Activated CD4-positive, alpha-beta memory T cell treated with anti-CD3 and anti-CD28 coated beads for 36 hours (primary cell): ENCODE data around the gene PECR. TPM values are rescaled to one million over a fixed set of nuclear protein-coding genes. Genes with fewer than 3 reads are reported as not detected.
"Not testable (repeated sequence)": the region's sequence is repeated elsewhere in the genome, so short reads cannot be mapped to it uniquely, and the experiment has no call there.

Experiments used
- CTCF ChIA-PET: fragments of 350-600 bp; sonication (Branson Sonifier 250); formaldehyde crosslinking; loops from one replicate; lab custom pipeline; 2021; ENCODE audit warnings: antibody characterized with exemption, inconsistent platforms; lab: Charles Lee
- POLR2A ChIA-PET: fragments of 350-600 bp; sonication (Branson Sonifier 250); formaldehyde crosslinking; loops from one replicate; lab custom pipeline; 2021; ENCODE audit warnings: antibody characterized with exemption; lab: Charles Lee
- DNase-seq: peaks from one replicate; pipeline ENCODE4 v3.0.0-alpha.2; 2020
- H3K27ac Mint-ChIP-seq: one replicate; pipeline ENCODE4 v1.8.0; 2021; ENCODE audit warnings: mixed read lengths
- H3K27me3 Mint-ChIP-seq: one replicate; pipeline ENCODE4 v1.8.0; 2021; ENCODE audit warnings: mixed read lengths
- H3K36me3 Mint-ChIP-seq: one replicate; pipeline ENCODE4 v1.8.0; 2021; ENCODE audit warnings: mixed read lengths
- H3K4me1 Mint-ChIP-seq: one replicate; pipeline ENCODE4 v1.8.0; 2021; ENCODE audit warnings: low read depth, mixed read lengths
- H3K4me3 Mint-ChIP-seq: one replicate; pipeline ENCODE4 v1.8.0; 2021; ENCODE audit warnings: mild to moderate bottlenecking, mixed read lengths
- H3K9me3 Mint-ChIP-seq: one replicate; pipeline ENCODE4 v1.8.0; 2021; ENCODE audit warnings: mixed read lengths
- intact Hi-C: fragments of 100-400 bp; cut with micrococcal nuclease; formaldehyde crosslinking; loops from one replicate; pipeline ENCODE4 v1.15.1; 2023
- total RNA-seq, 2 experiments: library from RNA; stranded (reverse); gene quantifications; one replicate each; pipeline ENCODE4 v1.2.3, GENCODE V29; 2021

PECR gene
- total RNA-seq, 2 experiments from 2014 or later, result 23.3 to 27.6 TPM

GRCh38 chr2:216012830-216013079, 68.9 kb downstream of the PECR start:
- H3K4me1 Mint-ChIP-seq, result peaks cover 48% of the 10 kb centered on the region

GRCh38 chr2:216012133-216012829, 69.3 kb downstream of the PECR start:
- intact Hi-C loops, result loop anchor here (2.0 to 10.0 kb wide), 6 partner anchors 61 to 1207 kb away; partner anchors contain the start of genes ATIC, BARD1 and FN1
- Mint-ChIP-seq H3K4me1 (peaks cover 44% of the 10 kb centered on the region), H3K4me3 (peak overlapping the region; percentile 88), H3K36me3 (no peaks in the 10 kb centered on the region), H3K27ac (peak overlapping the region; percentile 46), H3K9me3 (no peaks in the 10 kb centered on the region), H3K27me3 (no peaks in the 10 kb centered on the region)
- no peak for DNase-seq
- ChIA-PET POLR2A (no interaction called here), CTCF (interaction anchor here (0.6 to 2.4 kb wide), 6 partner anchors 11 to 108 kb away, joined by 3 to 11 read pairs (median 4); partner anchors contain the start of genes PECR and TMEM169)

More at GRCh38 chr2:216012830-216013079, 68.9 kb downstream of the PECR start:
- Mint-ChIP-seq H3K4me3 (peak overlapping the region; percentile 88), H3K36me3 (no peaks in the 10 kb centered on the region), H3K27ac (peak overlapping the region; percentile 46), H3K27me3 (no peaks in the 10 kb centered on the region), H3K9me3 (no peaks in the 10 kb centered on the region)
- POLR2A ChIA-PET, result no interaction called here
- no peak for DNase-seq
- intact Hi-C loops, result loop anchor here (2.0 to 10.0 kb wide), 6 partner anchors 62 to 1208 kb away; partner anchors contain the start of genes ATIC, BARD1 and FN1
- CTCF ChIA-PET, result interaction anchor here (0.6 to 2.4 kb wide), 5 partner anchors 10 to 107 kb away, joined by 4 to 11 read pairs (median 4); partner anchors contain the start of genes PECR and TMEM169

GRCh38 chr2:216009215-216009614, 72.4 kb downstream of the PECR start:
- POLR2A ChIA-PET, H3K9me3 Mint-ChIP-seq, intact Hi-C loops, H3K27ac Mint-ChIP-seq, H3K4me3 Mint-ChIP-seq, H3K36me3 Mint-ChIP-seq, CTCF ChIA-PET, DNase-seq, H3K27me3 Mint-ChIP-seq: not testable (repeated sequence)
- peaks cover 46% of the 10 kb centered on the region for H3K4me1 Mint-ChIP-seq

- no peaks in the 10 kb centered on the region for H3K36me3 Mint-ChIP-seq
Observed at GRCh38 chr2:216008387-216008786, 73.2 kb downstream of the PECR start.

GRCh38 chr2:216006164-216006663, 75.4 kb downstream of the PECR start:
- H3K9me3 Mint-ChIP-seq, result no peaks in the 10 kb centered on the region
- POLR2A ChIA-PET, result interaction anchor here (2.0 kb wide), 1 partner anchor 10 kb away, joined by 9 read pairs; no protein-coding TSS in a partner anchor
- peak; percentile 76 for DNase-seq
- intact Hi-C loops, result loop anchor here (1.0 kb wide), 2 partner anchors 10 to 24 kb away; no protein-coding TSS in a partner anchor
- H3K4me3 Mint-ChIP-seq, result peak overlapping the region; percentile 44
- peaks cover 43% of the 10 kb centered on the region for H3K4me1 Mint-ChIP-seq
- H3K36me3 Mint-ChIP-seq, result no peaks in the 10 kb centered on the region
- CTCF ChIA-PET, result interaction anchor here (0.6 to 3.7 kb wide), 9 partner anchors 8 to 108 kb away, joined by 3 to 31 read pairs (median 5); partner anchors contain the start of gene MREG
- no peaks in the 10 kb centered on the region for H3K27me3 Mint-ChIP-seq
- H3K27ac Mint-ChIP-seq, result peak overlapping the region; percentile 87

More at GRCh38 chr2:216008387-216008786, 73.2 kb downstream of the PECR start:
- intact Hi-C loops, result no loop called here
- H3K9me3 Mint-ChIP-seq, result no peaks in the 10 kb centered on the region
- CTCF ChIA-PET, result interaction anchor here (3.7 kb wide), 1 partner anchor 15 kb away, joined by 31 read pairs; no protein-coding TSS in a partner anchor
- H3K27ac Mint-ChIP-seq, result no peak overlapping the region
- no peak for DNase-seq
- peaks cover 49% of the 10 kb centered on the region for H3K4me1 Mint-ChIP-seq
- no peak overlapping the region for H3K4me3 Mint-ChIP-seq
- no peaks in the 10 kb centered on the region for H3K27me3 Mint-ChIP-seq
- POLR2A ChIA-PET, result no interaction called here

GRCh38 chr2:216004697-216005283, 76.8 kb downstream of the PECR start:
- Mint-ChIP-seq H3K4me3 (no peak overlapping the region), H3K27me3 (no peaks in the 10 kb centered on the region), H3K4me1 (peaks cover 43% of the 10 kb centered on the region), H3K36me3 (no peaks in the 10 kb centered on the region), H3K9me3 (no peaks in the 10 kb centered on the region), H3K27ac (peak overlapping the region; percentile 82)
- POLR2A ChIA-PET, result interaction anchor here (1.5 to 2.0 kb wide), 2 partner anchors 11 to 34 kb away, joined by 3 to 9 read pairs; no protein-coding TSS in a partner anchor
- CTCF ChIA-PET, result interaction anchor here (1.3 to 3.7 kb wide), 6 partner anchors 9 to 73 kb away, joined by 4 to 31 read pairs (median 6); partner anchors contain the start of gene MREG
- DNase-seq, result peak; percentile 46
- intact Hi-C loops, result no loop called here

- DNase-seq, result no peak
- intact Hi-C loops, result no loop called here
- ChIA-PET POLR2A (interaction anchor here (1.5 kb wide), 1 partner anchor 33 kb away, joined by 3 read pairs; no protein-coding TSS in a partner anchor), CTCF (interaction anchor here (1.5 to 3.3 kb wide), 3 partner anchors 10 to 53 kb away, joined by 4 to 16 read pairs (median 5); partner anchors contain the start of gene MREG)
- no peaks in the 10 kb centered on the region for H3K36me3 Mint-ChIP-seq
- peaks cover 43% of the 10 kb centered on the region for H3K4me1 Mint-ChIP-seq
- no peaks in the 10 kb centered on the region for H3K27me3 Mint-ChIP-seq
- H3K9me3 Mint-ChIP-seq, result no peaks in the 10 kb centered on the region
- no peak overlapping the region for H3K27ac Mint-ChIP-seq
- H3K4me3 Mint-ChIP-seq, result no peak overlapping the region
Observed at GRCh38 chr2:216003876-216004696, 77.5 kb downstream of the PECR start.

- DNase-seq, result no peak
- H3K4me1 Mint-ChIP-seq, result peaks cover 44% of the 10 kb centered on the region
- H3K9me3 Mint-ChIP-seq, result no peaks in the 10 kb centered on the region
- H3K27ac Mint-ChIP-seq, result no peak overlapping the region
- ChIA-PET POLR2A (no interaction called here), CTCF (interaction anchor here (0.7 to 1.2 kb wide), 2 partner anchors 53 to 72 kb away, joined by 3 read pairs; no protein-coding TSS in a partner anchor)
- no peaks in the 10 kb centered on the region for H3K27me3 Mint-ChIP-seq
- H3K36me3 Mint-ChIP-seq, result no peaks in the 10 kb centered on the region
- H3K4me3 Mint-ChIP-seq, result no peak overlapping the region
- intact Hi-C loops, result no loop called here
Observed at GRCh38 chr2:216002693-216003092, 78.9 kb downstream of the PECR start.

GRCh38 chr2:216002101-216002678, 79.4 kb downstream of the PECR start:
- Mint-ChIP-seq H3K4me1 (peaks cover 47% of the 10 kb centered on the region), H3K27ac (no peak overlapping the region), H3K36me3 (peaks cover 3% of the 10 kb centered on the region), H3K9me3 (no peaks in the 10 kb centered on the region), H3K27me3 (no peaks in the 10 kb centered on the region), H3K4me3 (no peak overlapping the region)
- CTCF ChIA-PET, result interaction anchor here (0.7 to 1.2 kb wide), 2 partner anchors 52 to 71 kb away, joined by 3 read pairs; no protein-coding TSS in a partner anchor
- intact Hi-C loops, result no loop called here
- POLR2A ChIA-PET, result no interaction called here
- no peak for DNase-seq

GRCh38 chr2:216001216-216002100, 80.2 kb downstream of the PECR start:
- H3K9me3 Mint-ChIP-seq, result no peaks in the 10 kb centered on the region
- DNase-seq, result no peak
- H3K4me1 Mint-ChIP-seq, result peaks cover 40% of the 10 kb centered on the region
- no peak overlapping the region for H3K27ac Mint-ChIP-seq
- ChIA-PET POLR2A (no interaction called here), CTCF (interaction anchor here (1.1 to 1.2 kb wide), 2 partner anchors 21 to 70 kb away, joined by 3 read pairs; no protein-coding TSS in a partner anchor)
- peaks cover 3% of the 10 kb centered on the region for H3K36me3 Mint-ChIP-seq
- no peaks in the 10 kb centered on the region for H3K27me3 Mint-ChIP-seq
- no peak overlapping the region for H3K4me3 Mint-ChIP-seq
- intact Hi-C loops, result no loop called here
